ENCODE measurements around the gene LMAN1L.
"Not testable (repeated sequence)": the region's sequence is repeated elsewhere in the genome, so short reads cannot be mapped to it uniquely, and the experiment has no call there.

Gene LMAN1L

DNA sequence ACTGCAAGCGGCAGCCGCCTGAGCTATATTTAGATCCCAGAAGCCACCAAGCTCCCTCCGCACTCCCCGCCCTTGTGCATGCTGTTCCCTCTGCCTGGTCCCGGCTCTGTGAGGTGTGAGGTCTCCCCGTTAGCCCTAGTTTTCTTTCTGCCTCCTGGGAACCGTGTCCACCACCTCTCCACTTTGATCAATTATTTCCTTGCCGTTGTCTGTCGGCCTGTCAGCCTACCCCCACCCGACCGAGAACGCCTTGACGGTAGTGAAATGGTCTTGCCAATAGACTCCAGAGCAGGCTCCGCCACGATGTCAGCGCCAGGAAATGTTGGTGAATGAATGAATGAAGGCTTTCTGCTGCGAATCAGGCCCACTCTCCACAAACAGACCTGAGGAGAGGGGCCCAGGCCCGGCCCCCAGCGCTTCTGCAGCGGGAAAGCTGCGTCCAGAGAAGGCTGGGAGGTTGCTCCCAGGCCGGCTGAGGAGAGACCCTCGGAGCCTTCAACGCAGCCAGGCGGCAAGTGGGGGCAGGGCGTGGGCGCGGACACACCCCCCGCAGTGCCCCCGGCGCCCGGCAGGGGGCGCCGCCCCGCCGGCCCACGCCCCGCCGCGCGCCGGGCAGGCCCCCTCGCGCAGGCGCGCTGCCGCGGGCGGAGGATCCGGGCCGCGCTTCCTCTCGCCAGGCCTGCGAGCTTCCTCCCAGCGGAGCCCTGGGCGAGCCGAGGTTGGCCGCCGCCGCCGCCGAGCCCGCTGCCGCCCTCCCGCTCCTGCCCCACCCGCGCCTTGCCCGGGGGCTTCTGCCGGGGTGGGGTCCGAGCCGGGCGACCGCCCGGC is 31.0 kb upstream of the LMAN1L start, which contains the start of gene CSK:
TSS of gene CSK (plus strand) at position 650 of the 828 bp plus-strand sequence. CDS start 16,218 bp downstream, outside the sequence.
- peak in 8 of 10 donors; percentile 43 to 96 (median 62) for DNase-seq
- intact Hi-C loops (cut with DNase I) = loop anchor here (5.0 kb wide), 2 partner anchors 61 to 121 kb away; partner anchors contain the start of gene ULK3

DNA sequence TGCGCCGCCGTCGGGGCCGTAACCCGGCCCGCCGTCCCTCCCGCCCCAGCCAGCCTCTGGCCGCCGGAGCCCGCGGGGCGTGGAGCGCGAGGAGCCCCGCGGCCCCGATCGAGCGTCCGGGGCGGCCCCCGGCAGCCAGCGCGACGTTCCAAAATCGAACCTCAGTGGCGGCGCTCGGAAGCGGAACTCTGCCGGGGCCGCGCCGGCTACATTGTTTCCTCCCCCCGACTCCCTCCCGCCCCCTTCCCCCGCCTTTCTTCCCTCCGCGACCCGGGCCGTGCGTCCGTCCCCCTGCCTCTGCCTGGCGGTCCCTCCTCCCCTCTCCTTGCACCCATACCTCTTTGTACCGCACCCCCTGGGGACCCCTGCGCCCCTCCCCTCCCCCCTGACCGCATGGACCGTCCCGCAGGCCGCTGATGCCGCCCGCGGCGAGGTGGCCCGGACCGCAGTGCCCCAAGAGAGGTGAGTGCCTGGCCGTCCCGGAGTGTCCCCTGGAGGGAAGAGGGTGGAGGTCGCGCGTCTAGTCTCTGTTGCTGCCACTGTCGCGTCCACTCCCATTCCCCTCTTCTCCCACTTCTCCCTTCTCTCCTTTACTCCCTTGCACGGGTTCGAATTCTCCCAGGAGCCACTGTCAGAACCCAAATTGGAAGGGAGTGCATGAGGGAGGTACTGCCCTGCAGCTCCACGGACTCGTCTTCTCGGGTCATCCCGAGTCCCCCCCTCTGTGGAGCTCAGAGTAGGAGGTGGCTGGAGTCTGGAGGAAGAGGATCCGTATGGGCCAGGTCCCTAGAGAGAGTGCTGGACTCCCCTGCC is 30.2 kb upstream of the LMAN1L start:
- intact Hi-C loops (cut with DNase I) = loop anchor here (5.0 kb wide), 2 partner anchors 60 to 120 kb away; partner anchors contain the start of gene ULK3
- no peak for DNase-seq

DNA sequence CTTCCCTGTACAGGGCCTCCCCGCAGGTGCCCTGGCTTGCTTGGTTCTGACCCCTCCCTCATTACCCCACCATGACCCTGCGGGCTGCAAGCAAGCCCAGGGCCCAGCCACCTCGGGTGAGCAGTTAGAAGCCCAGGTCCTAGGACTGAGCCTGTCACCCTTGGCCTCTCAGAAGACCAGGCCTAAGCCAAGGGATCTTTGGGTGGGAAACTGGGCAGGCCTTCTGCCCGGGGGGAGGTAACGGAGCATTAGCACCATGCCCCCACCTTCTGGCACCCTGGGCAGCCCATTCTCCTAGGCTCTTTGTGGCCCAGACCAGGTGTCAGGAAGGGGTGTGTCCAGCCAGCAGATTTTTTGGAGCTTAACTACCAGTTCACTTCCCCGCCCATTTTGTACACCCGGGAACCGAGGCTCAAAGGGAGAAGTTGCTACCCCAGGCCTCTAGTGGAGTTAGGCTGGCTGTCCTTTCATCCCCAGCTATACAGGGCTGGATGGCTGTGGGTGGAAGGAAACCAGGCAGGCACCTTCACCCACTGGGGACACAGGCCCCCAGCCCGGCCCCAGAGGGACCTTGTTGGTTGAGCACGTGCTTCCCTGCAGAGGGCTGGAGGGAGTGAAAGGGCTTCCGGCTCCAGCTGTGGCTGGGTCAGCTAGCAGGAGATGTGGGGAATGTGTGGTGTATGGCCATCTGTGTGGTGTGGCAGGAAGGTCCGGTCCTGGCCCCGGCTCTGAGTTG is 29.4 kb upstream of the LMAN1L start:
- intact Hi-C loops (cut with DNase I) = loop anchor here (5.0 kb wide), 2 partner anchors 59 to 119 kb away; partner anchors contain the start of gene ULK3
- DNase-seq = no peak

DNA sequence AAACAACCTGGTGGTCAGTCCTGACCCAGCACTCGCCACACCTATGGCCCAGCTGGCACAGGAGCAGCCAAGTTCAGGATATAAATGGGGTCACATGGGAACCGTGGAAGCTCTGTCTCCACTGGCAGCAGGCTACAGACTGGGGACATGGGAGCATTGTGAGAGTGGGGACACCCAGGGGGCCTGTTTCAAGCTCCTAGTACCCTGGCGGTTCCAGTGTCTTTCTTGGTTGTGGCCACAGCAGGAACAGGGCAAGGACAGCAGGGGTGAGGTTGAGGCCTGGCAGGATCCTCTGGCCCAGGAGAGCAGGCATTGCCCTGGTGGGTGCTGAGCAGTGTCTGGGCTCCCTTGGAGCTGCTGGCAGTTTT is 28.8 kb upstream of the LMAN1L start:
- no peak for DNase-seq
- intact Hi-C loops (cut with DNase I) = loop anchor here (5.0 kb wide), 2 partner anchors 59 to 119 kb away; partner anchors contain the start of gene ULK3

DNA sequence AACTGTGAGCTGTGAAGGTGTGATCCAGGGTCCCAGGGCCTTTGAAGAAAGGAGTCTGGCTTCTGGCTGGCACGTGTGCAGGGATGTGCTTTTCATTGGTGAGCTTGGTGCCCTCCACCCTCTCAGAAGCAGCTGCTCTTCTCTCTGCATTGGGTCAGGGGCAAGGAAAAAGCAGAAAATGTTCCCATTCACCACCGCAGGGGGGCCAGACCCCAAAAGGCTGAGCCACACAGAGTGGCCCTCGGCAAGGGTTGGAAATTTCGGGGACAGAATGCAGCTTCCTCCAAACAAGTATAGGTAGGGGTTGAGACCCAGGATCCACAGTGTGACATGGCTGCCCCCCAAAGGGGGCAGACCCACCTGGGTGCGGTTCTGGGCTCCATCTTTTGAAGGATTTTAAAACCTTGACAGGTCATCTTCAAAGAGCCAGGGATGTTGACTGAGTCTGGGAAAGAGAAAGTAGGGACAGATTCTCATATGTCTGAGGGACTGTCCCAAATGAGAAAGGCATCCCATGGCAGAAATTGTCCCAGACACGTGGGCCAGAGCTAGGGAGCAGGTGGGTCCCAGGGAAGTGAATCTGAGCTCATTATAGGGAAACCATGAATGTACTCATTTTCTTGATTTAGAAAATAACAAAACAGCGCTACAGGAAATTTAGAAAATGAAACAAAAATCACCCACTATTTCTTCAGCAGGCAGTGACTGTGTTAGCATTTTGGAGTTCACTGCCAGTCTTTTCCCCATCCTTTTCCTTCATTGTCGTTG is 28.0 kb upstream of the LMAN1L start:
- intact Hi-C loops (cut with DNase I) = loop anchor here (5.0 kb wide), 2 partner anchors 58 to 118 kb away; partner anchors contain the start of gene ULK3
- DNase-seq = no peak

DNA sequence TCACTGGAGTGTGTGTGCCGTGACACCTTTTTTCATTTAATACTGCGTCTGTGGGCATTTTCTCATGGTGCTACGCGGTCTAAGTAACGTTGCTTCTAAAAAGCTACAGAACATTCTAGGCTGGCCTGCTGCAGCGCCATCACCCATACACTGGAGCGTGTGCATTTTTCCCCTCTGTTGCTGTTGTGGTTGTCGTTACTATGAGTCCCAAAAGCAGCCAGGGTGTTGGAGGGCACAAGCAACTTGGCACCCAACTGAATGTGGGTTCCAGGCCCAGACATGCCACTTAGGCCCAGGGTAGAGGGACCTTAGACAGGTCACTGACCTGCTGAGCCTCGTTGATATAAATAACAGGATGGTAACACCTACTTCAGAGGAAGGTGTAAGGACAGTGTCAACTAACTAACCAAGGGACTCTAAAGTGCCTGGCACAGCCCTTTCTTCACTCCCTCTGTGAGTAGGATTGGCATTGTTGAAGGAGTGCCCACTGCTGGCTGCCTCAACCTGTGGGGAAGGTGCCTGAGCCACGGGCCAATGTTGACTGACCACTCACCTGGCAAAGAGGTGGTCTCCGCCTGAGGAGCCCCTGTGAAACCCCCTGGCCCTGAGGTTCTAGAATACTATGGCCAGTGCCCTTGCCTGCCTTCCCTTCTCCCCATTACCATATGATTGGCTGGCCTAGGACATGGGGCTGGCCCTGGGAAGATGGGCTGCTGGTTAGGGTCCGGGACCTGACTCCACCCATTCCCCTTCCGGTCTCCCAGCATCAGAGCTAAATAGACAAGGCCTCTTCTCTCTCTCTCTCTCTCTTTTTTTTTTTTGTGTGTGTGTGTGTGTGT is 27.2 kb upstream of the LMAN1L start:
- no peak for DNase-seq
- intact Hi-C loops (cut with DNase I) = no loop called here

DNA sequence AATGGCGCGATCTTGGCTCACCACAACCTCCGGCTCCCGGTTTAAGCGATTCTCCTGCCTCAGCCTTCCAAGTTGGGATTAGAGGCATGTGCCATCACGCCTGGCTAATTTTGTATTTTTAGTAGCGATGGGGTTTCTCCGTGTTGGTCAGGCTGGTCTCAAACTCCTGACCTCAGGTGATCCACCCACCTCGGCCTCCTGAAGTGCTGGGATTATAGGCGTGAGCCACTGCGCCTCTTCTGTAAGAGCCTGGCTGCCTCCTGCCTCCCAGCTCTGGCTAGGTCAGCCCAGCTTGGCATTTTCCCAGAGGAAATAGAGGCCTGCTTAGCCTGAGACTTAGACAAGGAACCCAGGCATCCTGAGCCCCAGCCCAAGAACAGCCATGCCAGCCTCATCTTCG is 26.6 kb upstream of the LMAN1L start:
- intact Hi-C loops (cut with DNase I); DNase-seq: not testable (repeated sequence)

DNA sequence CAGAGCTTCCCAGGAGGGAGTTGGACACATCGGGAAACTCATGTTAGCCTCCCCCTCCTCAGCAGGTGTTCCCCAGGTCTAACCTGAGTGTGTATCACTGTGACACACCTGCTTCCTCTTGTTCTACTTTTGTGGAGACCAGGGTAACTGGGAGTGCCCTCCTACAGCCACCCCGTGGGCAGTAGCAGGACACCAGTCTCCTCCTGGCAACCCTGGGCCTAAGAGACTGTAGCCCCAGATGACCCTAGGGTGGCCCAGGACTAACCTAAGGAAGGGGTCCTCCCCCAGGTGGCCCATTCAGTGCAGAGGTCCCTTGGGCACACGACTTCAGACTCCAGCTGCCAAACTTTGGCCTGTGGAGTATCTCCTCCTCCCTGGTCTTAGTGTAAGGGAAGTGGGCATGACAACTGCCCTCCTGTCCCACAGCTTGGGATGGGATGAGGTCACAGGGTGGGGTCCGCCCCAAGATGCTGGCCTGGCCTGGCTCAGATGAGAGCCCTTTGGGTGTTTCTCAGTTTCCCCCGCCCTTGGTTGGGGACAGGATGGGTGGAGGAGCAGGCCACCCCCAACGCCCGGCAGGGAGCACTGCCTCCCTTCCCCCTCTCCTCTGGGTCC is 26.0 kb upstream of the LMAN1L start:
- intact Hi-C loops (cut with DNase I) = no loop called here
- no peak for DNase-seq

DNA sequence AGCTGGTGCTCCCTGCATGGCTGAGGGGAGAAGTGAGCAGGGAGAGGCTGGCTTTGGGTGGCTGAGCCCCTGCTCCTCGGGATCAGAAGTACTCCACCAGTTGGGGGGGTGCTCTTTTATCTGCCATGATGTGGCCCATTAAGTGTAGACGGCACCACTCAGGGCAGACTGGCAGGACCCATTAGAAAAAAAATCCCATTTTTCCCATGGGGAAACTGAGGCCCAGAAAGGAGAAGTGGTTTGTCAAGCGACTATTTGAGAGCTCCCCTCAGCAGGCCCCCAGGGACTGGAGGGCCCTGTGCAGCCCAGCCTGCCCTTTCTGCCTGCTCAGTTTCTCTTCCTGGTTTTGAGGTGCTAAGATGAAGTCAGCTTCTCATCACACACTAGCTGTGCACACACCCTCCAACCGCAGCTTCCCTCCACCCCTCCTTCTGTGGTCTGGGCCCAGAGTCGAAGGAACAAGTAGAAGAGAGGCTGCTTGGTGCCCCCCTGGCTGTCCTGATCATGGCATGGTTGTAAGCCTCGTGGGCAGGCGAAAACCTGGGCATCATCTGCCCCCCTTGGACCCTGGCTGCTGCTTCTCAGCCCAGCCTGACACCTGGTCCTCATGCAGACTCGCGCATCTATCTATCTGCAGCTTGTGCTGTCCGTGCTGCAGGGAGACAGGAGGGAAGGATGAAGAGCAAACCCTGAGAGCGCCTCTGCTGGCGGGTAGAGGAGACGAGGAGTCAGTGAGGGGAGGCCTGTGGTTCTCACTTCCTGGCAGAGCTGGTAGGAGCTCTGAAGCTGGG is 25.2 kb upstream of the LMAN1L start:
- intact Hi-C loops (cut with DNase I) = no loop called here

DNA sequence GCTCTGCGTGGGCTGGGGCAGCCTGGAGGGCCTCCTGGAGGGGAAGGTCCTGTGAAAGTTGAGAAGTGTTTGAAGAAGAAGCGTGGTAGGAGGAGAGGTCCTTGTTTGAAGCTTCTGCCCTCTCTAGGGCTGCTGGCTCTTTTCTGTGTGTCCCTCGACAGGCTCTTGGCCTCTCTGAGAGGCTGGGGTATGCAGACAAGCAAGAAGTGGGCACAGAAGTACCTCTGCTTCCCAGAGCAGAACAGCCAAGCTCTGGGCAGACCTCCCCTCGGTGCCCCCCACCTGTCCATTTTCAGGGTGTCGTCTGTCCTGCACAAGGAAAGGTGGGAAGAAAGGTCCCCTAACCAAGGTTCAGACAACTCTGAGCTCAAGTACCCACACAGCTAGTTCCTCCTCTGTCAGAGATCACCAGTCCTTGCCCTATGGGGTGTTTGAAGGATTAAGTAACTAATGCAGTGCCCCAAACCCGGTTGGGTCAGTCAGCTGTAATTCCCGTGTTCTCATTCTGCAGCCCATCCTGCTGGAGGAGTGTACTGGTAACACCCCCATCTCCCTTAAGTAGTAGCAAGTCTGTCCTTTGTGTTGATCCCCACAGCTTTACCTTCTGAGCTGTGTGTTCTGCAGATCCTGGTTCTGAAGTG is 24.5 kb upstream of the LMAN1L start:
- intact Hi-C loops (cut with DNase I) = no loop called here
- DNase-seq = no peak

More for the DNA sequence above, 25.2 kb upstream of the LMAN1L start:
- peak in 7 of 10 donors; percentile 33 to 92 (median 57) for DNase-seq

DNA sequence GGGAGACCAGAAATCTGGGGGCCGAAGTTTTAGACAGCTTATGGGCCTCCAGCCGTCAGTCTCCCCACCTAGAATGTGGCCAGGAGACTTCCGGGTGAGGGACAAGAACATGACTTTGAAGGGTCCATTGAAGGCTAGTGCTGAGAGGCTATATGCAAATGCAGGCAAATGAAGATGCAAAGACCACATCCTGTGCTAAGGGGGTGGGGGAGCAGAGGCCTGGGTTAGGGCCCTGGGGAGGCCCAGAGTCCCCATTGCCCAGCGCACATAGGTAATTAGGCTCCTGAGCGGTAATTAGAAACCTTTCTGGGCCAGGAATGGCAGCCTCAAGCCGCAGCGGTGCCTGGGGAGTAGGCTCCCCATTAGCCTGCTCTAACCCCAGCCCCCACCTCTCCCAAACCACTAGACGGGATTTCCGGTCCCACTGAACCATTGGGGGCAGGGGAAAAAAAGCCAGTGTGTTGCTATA is 23.9 kb upstream of the LMAN1L start:
- DNase-seq = no peak
- intact Hi-C loops (cut with DNase I) = no loop called here

DNA sequence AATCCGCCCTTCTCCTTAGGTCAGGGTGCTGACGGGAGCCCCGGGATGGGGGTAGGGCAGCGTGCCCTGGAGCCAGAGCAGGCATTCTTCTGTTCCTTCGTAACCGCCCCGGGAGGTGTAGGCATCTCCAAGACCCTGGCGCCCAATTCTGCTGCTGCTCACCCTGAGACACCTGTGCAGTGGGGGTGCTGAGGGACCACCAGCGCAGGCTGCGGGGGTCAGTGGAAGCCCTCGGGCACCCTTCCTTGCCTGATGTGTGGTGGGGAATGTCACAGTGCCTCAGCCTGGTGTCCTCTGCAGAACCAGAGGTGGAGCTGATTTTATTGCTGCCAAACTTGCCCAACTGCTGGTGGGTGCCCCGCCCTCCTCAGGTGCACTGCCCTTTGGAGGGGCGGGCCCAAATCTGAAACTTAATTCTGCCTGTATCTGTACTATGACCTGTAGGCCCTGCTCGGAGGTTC is 23.4 kb upstream of the LMAN1L start:
- no peak for DNase-seq

DNA sequence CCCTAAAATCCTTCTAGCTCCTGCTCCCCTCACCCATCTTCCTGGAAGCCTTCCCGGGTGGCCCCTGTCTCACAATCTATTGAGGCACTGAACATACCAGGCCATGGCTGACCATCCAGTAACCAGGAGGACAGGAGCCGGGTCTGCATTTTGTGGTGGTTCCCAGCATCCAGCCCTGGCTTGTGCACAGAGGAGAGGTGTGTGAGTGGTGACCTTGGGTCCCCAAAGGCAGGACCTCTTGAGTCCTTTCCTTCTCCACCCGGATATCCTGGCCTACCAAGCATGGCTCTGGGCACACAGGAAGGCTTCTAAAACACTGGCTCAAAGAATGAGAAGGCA is 22.9 kb upstream of the LMAN1L start:
- DNase-seq = no peak
- intact Hi-C loops (cut with DNase I) = no loop called here

More for the DNA sequence above, 23.4 kb upstream of the LMAN1L start:
- intact Hi-C loops (cut with DNase I) = no loop called here

DNA sequence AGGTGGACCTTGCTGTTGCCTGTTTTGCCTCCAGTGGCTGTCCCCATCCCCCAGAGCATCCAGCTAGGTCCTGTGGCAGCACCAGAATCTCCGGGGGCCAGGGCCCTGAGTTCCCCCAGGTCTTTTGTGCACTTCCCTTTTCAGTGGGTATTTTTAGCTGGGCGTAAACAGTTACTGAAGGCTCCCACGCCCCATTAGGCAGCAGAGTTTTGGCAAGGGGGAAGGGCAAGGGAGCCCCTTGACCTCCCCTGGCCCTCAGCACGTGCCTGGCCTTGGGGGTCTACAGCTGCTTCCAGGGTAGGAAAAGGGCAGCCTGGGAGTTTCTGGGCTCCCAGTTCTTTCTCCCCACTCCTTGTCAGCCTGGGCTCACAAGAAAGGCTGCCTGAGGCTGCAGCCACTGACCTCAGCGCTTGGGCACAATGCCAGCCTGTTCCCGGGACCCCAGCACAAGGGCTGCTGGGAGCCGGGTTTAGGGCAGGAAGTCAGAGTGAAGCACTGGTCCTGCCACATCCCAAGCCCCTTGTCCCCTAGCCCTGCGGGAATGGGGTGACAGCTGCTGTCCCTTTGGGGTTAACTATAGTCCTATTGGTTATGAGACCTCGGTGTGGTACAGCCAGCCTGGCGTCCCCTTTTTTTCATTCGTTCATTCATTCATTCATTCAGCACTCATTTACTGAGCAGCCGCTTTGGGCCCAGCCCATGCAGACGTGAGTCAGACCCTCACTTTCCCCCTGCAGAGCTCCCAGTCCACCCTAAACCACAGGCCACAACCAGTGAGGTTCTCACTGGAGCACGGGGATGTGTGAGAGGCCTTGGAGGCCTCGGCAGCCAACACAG is 22.3 kb upstream of the LMAN1L start:
- peak in 9 of 10 donors; percentile 55 to 96 (median 79) for DNase-seq
- intact Hi-C loops (cut with DNase I) = no loop called here

DNA sequence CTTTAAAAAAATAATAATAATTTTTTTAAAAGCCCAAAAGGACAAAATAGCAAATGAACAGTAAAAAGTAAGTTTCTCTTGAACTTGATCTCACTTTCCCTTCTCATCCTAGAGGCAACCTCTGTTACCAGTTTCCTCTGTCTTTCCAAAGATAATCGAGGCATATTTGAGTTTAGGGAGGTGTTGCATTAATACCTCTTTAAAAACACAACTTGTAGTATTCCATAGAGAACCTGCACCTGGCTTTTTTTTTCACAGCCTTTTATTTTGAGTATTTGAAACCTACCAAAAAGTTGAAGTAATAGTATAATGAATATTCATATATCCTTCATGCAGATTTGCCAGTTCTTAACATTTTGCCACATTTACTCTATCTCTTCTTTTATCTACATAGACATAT is 21.6 kb upstream of the LMAN1L start:
- no peak for DNase-seq
- intact Hi-C loops (cut with DNase I) = no loop called here

DNA sequence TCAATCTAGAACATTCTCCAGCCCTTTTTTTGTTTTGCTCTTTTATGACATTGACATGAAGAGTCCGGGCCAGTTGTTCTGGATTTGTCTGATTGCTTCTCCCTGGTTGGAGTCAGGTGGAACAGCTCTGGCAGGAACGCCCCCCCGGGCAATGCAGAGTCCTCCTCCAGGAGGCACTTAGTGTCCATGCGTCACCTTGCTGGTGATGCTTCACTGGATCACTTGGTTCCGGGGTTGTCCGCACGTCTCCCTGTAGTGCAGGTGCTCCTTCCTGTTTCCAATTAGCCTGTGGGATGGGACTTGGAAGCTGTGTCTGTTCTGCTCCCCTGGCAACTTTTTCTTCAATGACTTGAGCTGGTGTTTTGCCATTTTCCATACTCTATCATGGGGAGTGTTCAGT is 21.0 kb upstream of the LMAN1L start:
- no peak for DNase-seq
- intact Hi-C loops (cut with DNase I) = no loop called here
